HepG2 (cell line): ENCODE results near the gene UNKL. TPM values are rescaled to one million over a fixed set of nuclear protein-coding genes. Genes with fewer than 3 reads are reported as not detected.
A peak's percentile ranks its signal among the peaks of the same experiment; 100 is the strongest.

Experiments
- ARHGAP35 ChIP-seq: sonication (generic); formaldehyde crosslinking; IDR thresholded peaks from 2 replicates; pipeline ENCODE4 v1.9.0; 2022; ENCODE audit warnings: mild to moderate bottlenecking, inconsistent platforms, moderate library complexity, missing genetic modification reagents, borderline replicate concordance
- ETV6 ChIP-seq: sonication (generic); formaldehyde crosslinking; conservative IDR thresholded peaks from 2 replicates; pipeline ENCODE4 v1.4.0; 2020; ENCODE audit warnings: missing genetic modification reagents
- HES4 ChIP-seq: sonication (generic); formaldehyde crosslinking; IDR thresholded peaks from 2 replicates; pipeline ENCODE4 v1.9.0; 2021; ENCODE audit warnings: mild to moderate bottlenecking, missing genetic modification reagents, borderline replicate concordance
- HNF4G ChIP-seq, 2 experiments: sonication (generic) in 1 of 2; formaldehyde crosslinking in 1 of 2; IDR thresholded peaks; 2 replicates each; pipeline versions ENCODE4 v1.4.0 to v1.6.1; 2011 to 2020; ENCODE audit warnings: borderline replicate concordance in 2 of 2, low read depth in 2 of 2, mild to moderate bottlenecking in 2 of 2, low read length in 1 of 2, missing genetic modification reagents in 1 of 2, moderate library complexity in 1 of 2
- MAFK ChIP-seq, 2 experiments: IDR thresholded peaks in 1 of 2; conservative IDR thresholded peaks in 1 of 2; 2 replicates each; pipeline ENCODE4 v1.6.1; 2011; ENCODE audit warnings: improper control_type of control experiment in 2 of 2, low read length in 2 of 2
- NFKB2 ChIP-seq: sonication (generic); formaldehyde crosslinking; IDR thresholded peaks from 2 replicates; pipeline ENCODE4 v1.4.0; 2020; ENCODE audit warnings: missing genetic modification reagents, borderline replicate concordance
- NFYC ChIP-seq: IDR thresholded peaks from 2 replicates; pipeline ENCODE4 v1.6.1; 2016; ENCODE audit warnings: missing genetic modification reagents, missing compliant biosample characterization
- RARA ChIP-seq: IDR thresholded peaks from 2 replicates; pipeline ENCODE4 v1.6.1; 2016; ENCODE audit warnings: missing genetic modification reagents, missing compliant biosample characterization
- YY1 ChIP-seq: IDR thresholded peaks from 2 replicates; pipeline ENCODE4 v1.6.1; 2011; ENCODE audit warnings: low read length, low read depth, moderate library complexity, mild to moderate bottlenecking; ENCODE audit not compliant: insufficient read depth, insufficient replicate concordance
- ZBTB7B ChIP-seq: sonication (generic); formaldehyde crosslinking; IDR thresholded peaks from 2 replicates; pipeline ENCODE4 v1.4.0; 2020; ENCODE audit warnings: missing genetic modification reagents
- ZFY ChIP-seq: sonication (generic); formaldehyde crosslinking; IDR thresholded peaks from 2 replicates; pipeline ENCODE4 v1.4.0; 2020; ENCODE audit warnings: missing genetic modification reagents
- ZNF296 ChIP-seq: sonication (generic); formaldehyde crosslinking; conservative IDR thresholded peaks from 2 replicates; pipeline ENCODE4 v1.5.0; 2020; ENCODE audit warnings: mild to moderate bottlenecking, missing genetic modification reagents
- ZNF556 ChIP-seq: sonication (generic); formaldehyde crosslinking; IDR thresholded peaks from 2 replicates; pipeline ENCODE4 v1.4.0; 2020; ENCODE audit warnings: mild to moderate bottlenecking, missing genetic modification reagents, borderline replicate concordance
- ZNF768 ChIP-seq: sonication (generic); formaldehyde crosslinking; IDR thresholded peaks from 2 replicates; pipeline ENCODE4 v1.4.0; 2020; ENCODE audit warnings: missing genetic modification reagents
- ZNF777 ChIP-seq: sonication (generic); formaldehyde crosslinking; IDR thresholded peaks from 2 replicates; pipeline ENCODE4 v1.4.0; 2020; ENCODE audit warnings: missing genetic modification reagents
- ZNF788 ChIP-seq: sonication (generic); formaldehyde crosslinking; IDR thresholded peaks from 2 replicates; pipeline ENCODE4 v1.5.0; 2020; ENCODE audit warnings: mild to moderate bottlenecking, missing genetic modification reagents, borderline replicate concordance
- polyA plus RNA-seq, 8 experiments: library from polyadenylated mRNA; depleted of rRNA in 3 of 8; stranded (reverse) in 7 of 8; unstranded in 1 of 8; fragments of >200 nt; fragmentation: Illumina TruSeq in 4 of 8; extraction: Trizol in 4 of 8; gene quantifications; 2 replicates each; pipeline versions ENCODE4 v1.2.1 to v1.2.3, GENCODE V29; 2011 to 2016; ENCODE audit warnings: low read depth in 4 of 8, missing spikeins in 1 of 8, mixed read lengths in 1 of 8; ENCODE audit not compliant: insufficient read depth in 1 of 8
- total RNA-seq, 5 experiments: library from RNA; depleted of rRNA; stranded (reverse); fragments of >200 nt; fragmentation: Illumina TruSeq; extraction: Trizol; gene quantifications; 2 replicates each; pipeline ENCODE4 v1.2.3, GENCODE V29; 2016; ENCODE audit warnings: low read depth in 1 of 5
- TF ChIP-seq, protein P1 (sequence below): sonication (generic); formaldehyde crosslinking; IDR thresholded peaks from 2 replicates; pipeline ENCODE4 v1.5.1; 2020; ENCODE audit warnings: missing genetic modification reagents, mild to moderate bottlenecking, borderline replicate concordance
- TF ChIP-seq, protein P2 (sequence below): sonication (generic); formaldehyde crosslinking; IDR thresholded peaks from 2 replicates; pipeline ENCODE4 v1.4.0; 2020; ENCODE audit warnings: missing genetic modification reagents
- TF ChIP-seq, protein P3 (sequence below): sonication (generic); formaldehyde crosslinking; IDR thresholded peaks from 2 replicates; pipeline ENCODE4 v1.5.1; 2020; ENCODE audit warnings: mild to moderate bottlenecking, missing genetic modification reagents, moderate library complexity

The UNKL gene
- total and polyA plus RNA-seq, 2 of the 13 experiments (the other 11 are each of a cell fraction or from before 2014, with no cell fraction given) = 10.4 to 17.6 TPM

DNA sequence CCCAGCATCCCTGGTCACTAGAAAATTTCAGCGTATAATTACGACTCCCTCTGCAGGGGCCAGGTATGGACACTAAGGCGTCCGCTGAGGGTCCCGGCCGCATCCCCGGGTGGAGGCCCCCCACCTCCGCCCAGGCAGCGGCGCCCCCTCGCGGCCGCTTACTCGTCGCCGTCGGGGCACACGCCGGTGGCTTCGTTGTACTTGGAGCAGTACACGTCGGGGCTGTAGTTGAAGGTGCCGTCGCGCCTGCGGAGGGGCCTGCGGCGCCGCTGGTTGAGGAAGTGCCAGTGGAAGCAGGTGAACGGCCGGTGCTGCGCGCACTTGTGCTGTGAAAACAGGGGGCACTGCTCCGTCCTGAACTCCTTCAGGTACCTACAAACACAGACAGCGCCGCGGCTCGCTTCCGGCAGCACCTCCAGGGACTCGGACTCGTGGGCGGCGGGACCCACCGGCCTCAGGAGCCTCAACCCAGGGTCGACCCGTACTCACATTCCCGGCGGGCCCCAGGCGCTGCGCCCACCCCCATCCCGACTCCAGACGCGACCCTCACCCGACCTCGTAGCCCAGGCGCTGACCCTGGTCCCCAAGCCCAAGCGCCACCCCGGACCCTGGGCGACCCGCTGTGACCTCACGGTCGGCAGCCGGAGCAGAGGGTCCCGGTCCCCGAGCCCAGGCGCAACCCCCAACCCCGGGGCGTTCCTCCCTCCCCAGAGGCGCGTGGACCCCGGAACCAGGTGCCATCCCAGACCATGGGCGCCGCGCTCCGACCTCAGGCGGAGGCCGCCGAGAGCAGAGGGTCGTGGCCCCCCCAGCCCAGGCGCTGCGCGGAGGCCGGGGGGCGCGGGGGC, 596 bp downstream of the UNKL start (continued):
- TF ChIP-seq NFKB2 (peak; percentile 24; the same call in 1 of the 2 replicates), RARA (CRISPR knock-in tag) (no peak), HNF4G (IDR thresholded peaks at IDR 0.05; ENCODE audit: borderline replicate concordance, low read depth, low read length) (peak; percentile 75), HNF4G (CRISPR knock-in tag; IDR thresholded peaks at IDR 0.05; ENCODE audit: borderline replicate concordance, low read depth) (no peak), ZNF777 (peak; percentile 100), HES4 (CRISPR knock-in tag) (peak; percentile 77; the same call in 1 of the 2 replicates), MAFK (conservative IDR thresholded peaks at IDR 0.05 in 1 of 2, IDR thresholded peaks at IDR 0.05 in 1 of 2; ENCODE audit: low read length in 2 of 2) (no peak), ZBTB7B (CRISPR knock-in tag) (peak; percentile 68; the same call in 1 of the 2 replicates), NFYC (CRISPR knock-in tag) (no peak), ZNF296 (no peak), ZNF556 (CRISPR knock-in tag) (peak; percentile 21; the same call in 1 of the 2 replicates), ETV6 (CRISPR knock-in tag) (peak; percentile 19; the same call in 1 of the 2 replicates), ZNF788 (peak; percentile 4; the same call in 1 of the 2 replicates), YY1 (peak; percentile 32), ARHGAP35 (CRISPR knock-in tag) (no peak; the same call in 1 of the 2 replicates), ZFY (CRISPR knock-in tag) (peak; percentile 31; the same call in 1 of the 2 replicates), ZNF768 (CRISPR knock-in tag) (peak; percentile 22; the same call in 1 of the 2 replicates)
- TF ChIP-seq, protein P1, sequence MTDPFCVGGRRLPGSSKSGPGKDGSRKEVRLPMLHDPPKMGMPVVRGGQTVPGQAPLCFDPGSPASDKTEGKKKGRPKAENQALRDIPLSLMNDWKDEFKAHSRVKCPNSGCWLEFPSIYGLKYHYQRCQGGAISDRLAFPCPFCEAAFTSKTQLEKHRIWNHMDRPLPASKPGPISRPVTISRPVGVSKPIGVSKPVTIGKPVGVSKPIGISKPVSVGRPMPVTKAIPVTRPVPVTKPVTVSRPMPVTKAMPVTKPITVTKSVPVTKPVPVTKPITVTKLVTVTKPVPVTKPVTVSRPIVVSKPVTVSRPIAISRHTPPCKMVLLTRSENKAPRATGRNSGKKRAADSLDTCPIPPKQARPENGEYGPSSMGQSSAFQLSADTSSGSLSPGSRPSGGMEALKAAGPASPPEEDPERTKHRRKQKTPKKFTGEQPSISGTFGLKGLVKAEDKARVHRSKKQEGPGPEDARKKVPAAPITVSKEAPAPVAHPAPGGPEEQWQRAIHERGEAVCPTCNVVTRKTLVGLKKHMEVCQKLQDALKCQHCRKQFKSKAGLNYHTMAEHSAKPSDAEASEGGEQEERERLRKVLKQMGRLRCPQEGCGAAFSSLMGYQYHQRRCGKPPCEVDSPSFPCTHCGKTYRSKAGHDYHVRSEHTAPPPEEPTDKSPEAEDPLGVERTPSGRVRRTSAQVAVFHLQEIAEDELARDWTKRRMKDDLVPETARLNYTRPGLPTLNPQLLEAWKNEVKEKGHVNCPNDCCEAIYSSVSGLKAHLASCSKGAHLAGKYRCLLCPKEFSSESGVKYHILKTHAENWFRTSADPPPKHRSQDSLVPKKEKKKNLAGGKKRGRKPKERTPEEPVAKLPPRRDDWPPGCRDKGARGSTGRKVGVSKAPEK (CRISPR knock-in tag) = no peak
- TF ChIP-seq, protein P2, sequence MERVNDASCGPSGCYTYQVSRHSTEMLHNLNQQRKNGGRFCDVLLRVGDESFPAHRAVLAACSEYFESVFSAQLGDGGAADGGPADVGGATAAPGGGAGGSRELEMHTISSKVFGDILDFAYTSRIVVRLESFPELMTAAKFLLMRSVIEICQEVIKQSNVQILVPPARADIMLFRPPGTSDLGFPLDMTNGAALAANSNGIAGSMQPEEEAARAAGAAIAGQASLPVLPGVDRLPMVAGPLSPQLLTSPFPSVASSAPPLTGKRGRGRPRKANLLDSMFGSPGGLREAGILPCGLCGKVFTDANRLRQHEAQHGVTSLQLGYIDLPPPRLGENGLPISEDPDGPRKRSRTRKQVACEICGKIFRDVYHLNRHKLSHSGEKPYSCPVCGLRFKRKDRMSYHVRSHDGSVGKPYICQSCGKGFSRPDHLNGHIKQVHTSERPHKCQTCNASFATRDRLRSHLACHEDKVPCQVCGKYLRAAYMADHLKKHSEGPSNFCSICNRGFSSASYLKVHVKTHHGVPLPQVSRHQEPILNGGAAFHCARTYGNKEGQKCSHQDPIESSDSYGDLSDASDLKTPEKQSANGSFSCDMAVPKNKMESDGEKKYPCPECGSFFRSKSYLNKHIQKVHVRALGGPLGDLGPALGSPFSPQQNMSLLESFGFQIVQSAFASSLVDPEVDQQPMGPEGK (CRISPR knock-in tag) = peak; percentile 78
- TF ChIP-seq, protein P3, sequence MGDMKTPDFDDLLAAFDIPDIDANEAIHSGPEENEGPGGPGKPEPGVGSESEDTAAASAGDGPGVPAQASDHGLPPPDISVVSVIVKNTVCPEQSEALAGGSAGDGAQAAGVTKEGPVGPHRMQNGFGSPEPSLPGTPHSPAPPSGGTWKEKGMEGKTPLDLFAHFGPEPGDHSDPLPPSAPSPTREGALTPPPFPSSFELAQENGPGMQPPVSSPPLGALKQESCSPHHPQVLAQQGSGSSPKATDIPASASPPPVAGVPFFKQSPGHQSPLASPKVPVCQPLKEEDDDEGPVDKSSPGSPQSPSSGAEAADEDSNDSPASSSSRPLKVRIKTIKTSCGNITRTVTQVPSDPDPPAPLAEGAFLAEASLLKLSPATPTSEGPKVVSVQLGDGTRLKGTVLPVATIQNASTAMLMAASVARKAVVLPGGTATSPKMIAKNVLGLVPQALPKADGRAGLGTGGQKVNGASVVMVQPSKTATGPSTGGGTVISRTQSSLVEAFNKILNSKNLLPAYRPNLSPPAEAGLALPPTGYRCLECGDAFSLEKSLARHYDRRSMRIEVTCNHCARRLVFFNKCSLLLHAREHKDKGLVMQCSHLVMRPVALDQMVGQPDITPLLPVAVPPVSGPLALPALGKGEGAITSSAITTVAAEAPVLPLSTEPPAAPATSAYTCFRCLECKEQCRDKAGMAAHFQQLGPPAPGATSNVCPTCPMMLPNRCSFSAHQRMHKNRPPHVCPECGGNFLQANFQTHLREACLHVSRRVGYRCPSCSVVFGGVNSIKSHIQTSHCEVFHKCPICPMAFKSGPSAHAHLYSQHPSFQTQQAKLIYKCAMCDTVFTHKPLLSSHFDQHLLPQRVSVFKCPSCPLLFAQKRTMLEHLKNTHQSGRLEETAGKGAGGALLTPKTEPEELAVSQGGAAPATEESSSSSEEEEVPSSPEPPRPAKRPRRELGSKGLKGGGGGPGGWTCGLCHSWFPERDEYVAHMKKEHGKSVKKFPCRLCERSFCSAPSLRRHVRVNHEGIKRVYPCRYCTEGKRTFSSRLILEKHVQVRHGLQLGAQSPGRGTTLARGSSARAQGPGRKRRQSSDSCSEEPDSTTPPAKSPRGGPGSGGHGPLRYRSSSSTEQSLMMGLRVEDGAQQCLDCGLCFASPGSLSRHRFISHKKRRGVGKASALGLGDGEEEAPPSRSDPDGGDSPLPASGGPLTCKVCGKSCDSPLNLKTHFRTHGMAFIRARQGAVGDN (CRISPR knock-in tag) = peak; percentile 70
